IgD-negative memory B cell (primary cell): ENCODE results near the gene XPO4. TPM values are rescaled to one million over a fixed set of nuclear protein-coding genes. Genes with fewer than 3 reads are reported as not detected.
A peak's percentile ranks its signal among the peaks of the same experiment; 100 is the strongest.
"Not testable (repeated sequence)": the region's sequence is repeated elsewhere in the genome, so short reads cannot be mapped to it uniquely, and the experiment has no call there.

Source experiments
- H3K27ac Mint-ChIP-seq, 3 donors: one replicate each; pipeline ENCODE4 v1.8.0; 2020 to 2022; ENCODE audit warnings: mild to moderate bottlenecking in 3 of 3, mixed read lengths in 3 of 3, moderate library complexity in 1 of 3
- H3K27me3 Mint-ChIP-seq: one replicate; pipeline ENCODE4 v1.8.0; 2021; ENCODE audit warnings: mixed read lengths
- H3K36me3 Mint-ChIP-seq: one replicate; pipeline ENCODE4 v1.8.0; 2020; ENCODE audit warnings: mild to moderate bottlenecking, mixed read lengths
- H3K4me1 Mint-ChIP-seq, 3 donors: one replicate each; pipeline ENCODE4 v1.8.0; 2020 to 2022; ENCODE audit warnings: mixed read lengths in 3 of 3, mild to moderate bottlenecking in 1 of 3
- H3K4me3 Mint-ChIP-seq, 4 donors: one replicate each; pipeline ENCODE4 v1.8.0; 2020 to 2022; ENCODE audit warnings: mild to moderate bottlenecking in 4 of 4, mixed read lengths in 4 of 4, moderate library complexity in 3 of 4
- H3K9me3 Mint-ChIP-seq, 3 donors: one replicate each; pipeline ENCODE4 v1.8.0; 2020 to 2021; ENCODE audit warnings: mixed read lengths in 3 of 3, mild to moderate bottlenecking in 1 of 3
- polyA plus RNA-seq: library from polyadenylated mRNA; unstranded; fragments of 300-500 nt; fragmentation: Illumina TruSeq; gene quantifications from one replicate; pipeline ENCODE4 v1.2.3, GENCODE V29; 2021

XPO4 gene
- polyA plus RNA-seq, 1 donor from 2014 or later: 6.3 TPM

- H3K9me3 Mint-ChIP-seq: peaks cover 0 to 18% (median 6%) of the 10 kb centered on the region in 3 donors
- peaks cover 10 to 23% (median 18%) of the 10 kb centered on the region in 3 donors for H3K4me1 Mint-ChIP-seq
- H3K27me3 Mint-ChIP-seq: no peaks in the 10 kb centered on the region
- H3K4me3 Mint-ChIP-seq: peak overlapping the region; percentile 89 to 99 (median 97)
- H3K27ac Mint-ChIP-seq: peak overlapping the region; percentile 70 to 99 (median 97)
- peaks cover 13% of the 10 kb centered on the region for H3K36me3 Mint-ChIP-seq
Observed at GRCh38 chr13:20772401-20773131, 130.0 kb downstream of the XPO4 start.

- peak overlapping the region in 1 of 3 donors; percentile 57 for H3K27ac Mint-ChIP-seq
- H3K36me3 Mint-ChIP-seq: peaks cover 16% of the 10 kb centered on the region
- peaks cover 10 to 23% (median 17%) of the 10 kb centered on the region in 3 donors for H3K4me1 Mint-ChIP-seq
- H3K4me3 Mint-ChIP-seq: peak overlapping the region in 1 of 4 donors; percentile 40
- H3K9me3 Mint-ChIP-seq: peaks cover 0 to 22% (median 7%) of the 10 kb centered on the region in 3 donors
- H3K27me3 Mint-ChIP-seq: no peaks in the 10 kb centered on the region
Observed at GRCh38 chr13:20769834-20770233, 132.7 kb downstream of the XPO4 start.

- peaks cover 10 to 23% (median 13%) of the 10 kb centered on the region in 3 donors for H3K4me1 Mint-ChIP-seq
- no peak overlapping the region for H3K27ac Mint-ChIP-seq
- peaks cover 0 to 22% (median 7%) of the 10 kb centered on the region in 3 donors for H3K9me3 Mint-ChIP-seq
- peaks cover 16% of the 10 kb centered on the region for H3K36me3 Mint-ChIP-seq
- H3K4me3 Mint-ChIP-seq: peak overlapping the region in 1 of 4 donors; percentile 40
- H3K27me3 Mint-ChIP-seq: no peaks in the 10 kb centered on the region
Observed at GRCh38 chr13:20769091-20769490, 133.5 kb downstream of the XPO4 start.

GRCh38 chr13:20767309-20767943, 135.1 kb downstream of the XPO4 start:
- Mint-ChIP-seq H3K36me3 (peaks cover 15% of the 10 kb centered on the region), H3K4me3 (no peak overlapping the region), H3K27me3 (no peaks in the 10 kb centered on the region), H3K27ac (no peak overlapping the region), H3K4me1 (peaks cover 3 to 14% (median 4%) of the 10 kb centered on the region in 3 donors), H3K9me3 (peaks cover 0 to 22% (median 7%) of the 10 kb centered on the region in 3 donors)

GRCh38 chr13:20760872-20761271, 141.7 kb downstream of the XPO4 start:
- Mint-ChIP-seq H3K9me3 (peaks cover 3 to 6% (median 4%) of the 10 kb centered on the region in 3 donors), H3K36me3 (peaks cover 8% of the 10 kb centered on the region), H3K4me1 (no peaks in the 10 kb centered on the region), H3K27me3 (no peaks in the 10 kb centered on the region), H3K4me3 (no peak overlapping the region), H3K27ac (no peak overlapping the region)

GRCh38 chr13:20754009-20754408, 148.5 kb downstream of the XPO4 start:
- no peak overlapping the region for H3K4me3 Mint-ChIP-seq
- peaks cover 6 to 26% (median 26%) of the 10 kb centered on the region in 3 donors for H3K9me3 Mint-ChIP-seq
- no peaks in the 10 kb centered on the region for H3K4me1 Mint-ChIP-seq
- peaks cover 22% of the 10 kb centered on the region for H3K36me3 Mint-ChIP-seq
- H3K27me3 Mint-ChIP-seq: no peaks in the 10 kb centered on the region
- no peak overlapping the region for H3K27ac Mint-ChIP-seq

GRCh38 chr13:20749377-20749776, 153.2 kb downstream of the XPO4 start:
- no peaks in the 10 kb centered on the region for H3K27me3 Mint-ChIP-seq
- H3K4me3 Mint-ChIP-seq: peak overlapping the region in 1 of 4 donors; percentile 19
- H3K4me1 Mint-ChIP-seq: no peaks in the 10 kb centered on the region
- H3K36me3 Mint-ChIP-seq: peaks cover 16% of the 10 kb centered on the region
- no peak overlapping the region for H3K27ac Mint-ChIP-seq
- peaks cover 6 to 31% (median 30%) of the 10 kb centered on the region in 3 donors for H3K9me3 Mint-ChIP-seq

GRCh38 chr13:20743830-20744404, 158.6 kb downstream of the XPO4 start:
- not testable (repeated sequence) for H3K4me1 Mint-ChIP-seq, H3K27me3 Mint-ChIP-seq, H3K36me3 Mint-ChIP-seq, H3K27ac Mint-ChIP-seq, H3K4me3 Mint-ChIP-seq
- H3K9me3 Mint-ChIP-seq: peaks cover 6 to 16% (median 12%) of the 10 kb centered on the region in 3 donors

- no peaks in the 10 kb centered on the region for H3K4me1 Mint-ChIP-seq
- peaks cover 3 to 11% (median 8%) of the 10 kb centered on the region in 3 donors for H3K9me3 Mint-ChIP-seq
- peaks cover 3% of the 10 kb centered on the region for H3K36me3 Mint-ChIP-seq
Observed at GRCh38 chr13:20740021-20740420, 162.5 kb downstream of the XPO4 start.

GRCh38 chr13:20738616-20739015, 163.9 kb downstream of the XPO4 start:
- no peaks in the 10 kb centered on the region for H3K27me3 Mint-ChIP-seq
- H3K9me3 Mint-ChIP-seq: peaks cover 0 to 3% (median 2%) of the 10 kb centered on the region in 3 donors
- no peak overlapping the region for H3K4me3 Mint-ChIP-seq
- H3K4me1 Mint-ChIP-seq: no peaks in the 10 kb centered on the region
- peaks cover 8% of the 10 kb centered on the region for H3K36me3 Mint-ChIP-seq
- no peak overlapping the region for H3K27ac Mint-ChIP-seq

More at GRCh38 chr13:20740021-20740420, 162.5 kb downstream of the XPO4 start:
- no peak overlapping the region for H3K27ac Mint-ChIP-seq
- no peaks in the 10 kb centered on the region for H3K27me3 Mint-ChIP-seq
- no peak overlapping the region for H3K4me3 Mint-ChIP-seq

GRCh38 chr13:20729633-20730585, 172.6 kb downstream of the XPO4 start:
- H3K4me1 Mint-ChIP-seq: peaks cover 0 to 4% (median 0%) of the 10 kb centered on the region in 3 donors
- no peak overlapping the region for H3K27ac Mint-ChIP-seq
- H3K27me3 Mint-ChIP-seq: no peaks in the 10 kb centered on the region
- peaks cover 5% of the 10 kb centered on the region for H3K36me3 Mint-ChIP-seq
- no peaks in the 10 kb centered on the region for H3K9me3 Mint-ChIP-seq
- H3K4me3 Mint-ChIP-seq: no peak overlapping the region

GRCh38 chr13:20728579-20729311, 173.8 kb downstream of the XPO4 start:
- Mint-ChIP-seq H3K4me3 (no peak overlapping the region), H3K36me3 (peaks cover 1% of the 10 kb centered on the region), H3K4me1 (peaks cover 0 to 4% (median 0%) of the 10 kb centered on the region in 3 donors), H3K9me3 (no peaks in the 10 kb centered on the region), H3K27ac (no peak overlapping the region), H3K27me3 (no peaks in the 10 kb centered on the region)

GRCh38 chr13:20727856-20728255, 174.7 kb downstream of the XPO4 start:
- H3K4me1 Mint-ChIP-seq: peaks cover 0 to 4% (median 0%) of the 10 kb centered on the region in 3 donors
- H3K9me3 Mint-ChIP-seq: no peaks in the 10 kb centered on the region
- H3K27me3 Mint-ChIP-seq: peaks cover 4% of the 10 kb centered on the region
- no peak overlapping the region for H3K27ac Mint-ChIP-seq
- peaks cover 1% of the 10 kb centered on the region for H3K36me3 Mint-ChIP-seq
- H3K4me3 Mint-ChIP-seq: no peak overlapping the region
